KG1 (cell line): ENCODE measurements around the gene EFR3B.
"Not testable (repeated sequence)": the region's sequence is repeated elsewhere in the genome, so short reads cannot be mapped to it uniquely, and the experiment has no call there.

Experiments used
- DNase-seq: peaks from one replicate; lab custom pipeline; 2025; lab: John Stamatoyannopoulos, UW

Gene EFR3B

GRCh38 chr2:25104736-25105135 is 62.9 kb downstream of the EFR3B start:
- no peak for DNase-seq

GRCh38 chr2:25105336-25106085 is 63.6 kb downstream of the EFR3B start:
- no peak for DNase-seq

GRCh38 chr2:25109822-25110221 is 67.9 kb downstream of the EFR3B start:
- DNase-seq, result no peak

GRCh38 chr2:25112113-25112512 is 70.2 kb downstream of the EFR3B start:
- DNase-seq, result no peak

GRCh38 chr2:25115249-25115883 is 73.5 kb downstream of the EFR3B start:
- DNase-seq, result no peak

- no peak for DNase-seq
Measured at GRCh38 chr2:25115902-25116301, 74.0 kb downstream of the EFR3B start.

- DNase-seq, result no peak
Measured at GRCh38 chr2:25116956-25117355, 75.1 kb downstream of the EFR3B start.

GRCh38 chr2:25119263-25119662 is 77.4 kb downstream of the EFR3B start:
- no peak for DNase-seq

- no peak for DNase-seq
Measured at GRCh38 chr2:25122367-25122766, 80.5 kb downstream of the EFR3B start.

- DNase-seq, result no peak
Measured at GRCh38 chr2:25123682-25124081, 81.8 kb downstream of the EFR3B start.

- no peak for DNase-seq
Measured at GRCh38 chr2:25125189-25125588, 83.3 kb downstream of the EFR3B start.

- no peak for DNase-seq
Measured at GRCh38 chr2:25125976-25126375, 84.1 kb downstream of the EFR3B start.

- not testable (repeated sequence) for DNase-seq
Measured at GRCh38 chr2:25127071-25127470, 85.2 kb downstream of the EFR3B start.

GRCh38 chr2:25127646-25128045 is 85.8 kb downstream of the EFR3B start:
- no peak for DNase-seq

GRCh38 chr2:25129901-25130520 is 88.1 kb downstream of the EFR3B start:
- DNase-seq, result no peak

GRCh38 chr2:25131253-25131566 is 89.3 kb downstream of the EFR3B start:
- no peak for DNase-seq

GRCh38 chr2:25131567-25132298 is 89.9 kb downstream of the EFR3B start:
- DNase-seq, result no peak

GRCh38 chr2:25132299-25132635 is 90.4 kb downstream of the EFR3B start:
- DNase-seq, result no peak

- DNase-seq, result no peak
Measured at GRCh38 chr2:25132693-25133092, 90.8 kb downstream of the EFR3B start.

- not testable (repeated sequence) for DNase-seq
Measured at GRCh38 chr2:25140535-25140934, 98.7 kb downstream of the EFR3B start.

GRCh38 chr2:25141120-25141519 is 99.2 kb downstream of the EFR3B start:
- DNase-seq, result no peak

GRCh38 chr2:25145803-25146202 is 103.9 kb downstream of the EFR3B start:
- DNase-seq, result no peak

GRCh38 chr2:25146896-25147295 is 105.0 kb downstream of the EFR3B start:
- DNase-seq, result no peak
